IMR-90 (cell line): ENCODE measurements around the gene NEDD4L. TPM values are rescaled to one million over a fixed set of nuclear protein-coding genes. Genes with fewer than 3 reads are reported as not detected.

Experiments
- ATAC-seq: fragments of 200-7000 bp; cut with Tn5 transposase; 2 replicates; pipeline ENCODE4 v1.9.1; 2020; ENCODE audit warnings: low read depth, mild to moderate bottlenecking, moderate library complexity
- BruUV-seq: library from RNA; stranded (reverse); fragments of 400-500 nt; replicated peaks from 2 replicates; lab custom pipeline; 2021; lab: Mats Ljungman, UMichigan
- CTCF ChIA-PET: fragments of 300-600 bp; formaldehyde crosslinking; extraction: SDS; loops from one replicate; lab custom pipeline; 2021; ENCODE audit warnings: antibody characterized with exemption; lab: Yijun Ruan, JAX
- POLR2A ChIA-PET: fragments of 300-600 bp; sonication (Branson Sonifier 250); formaldehyde crosslinking; loops from one replicate; lab custom pipeline; 2022; ENCODE audit warnings: antibody characterized with exemption; ENCODE audit not compliant: unreplicated experiment; lab: Charles Lee
- DNase-seq: peaks from one replicate; pipeline ENCODE4 v3.0.0; 2013
- H2AFZ ChIP-seq: replicated peaks from 2 replicates; pipeline ENCODE3; 2013; ENCODE audit warnings: low read length, mild to moderate bottlenecking; ENCODE audit not compliant: poor library complexity
- H2AK5ac ChIP-seq: 2 replicates; pipeline ENCODE4 v1.6.1; 2013; ENCODE audit warnings: low read depth, low read length, inconsistent platforms
- H2AK9ac ChIP-seq: replicated peaks from 2 replicates; pipeline ENCODE3; 2013; ENCODE audit warnings: mild to moderate bottlenecking, low read depth, low read length, moderate library complexity; ENCODE audit not compliant: poor library complexity
- H2BK120ac ChIP-seq: 2 replicates; pipeline ENCODE4 v1.6.1; 2013; ENCODE audit warnings: low read depth, low read length, inconsistent platforms
- H2BK15ac ChIP-seq: 3 replicates; pipeline ENCODE4 v1.6.1; 2013; ENCODE audit warnings: low read depth, low read length, inconsistent platforms
- H2BK20ac ChIP-seq: 2 replicates; pipeline ENCODE4 v1.6.1; 2013; ENCODE audit warnings: low read depth, mild to moderate bottlenecking, inconsistent platforms, low read length, moderate library complexity
- H2BK5ac ChIP-seq: 2 replicates; pipeline ENCODE4 v1.6.1; 2013; ENCODE audit warnings: mild to moderate bottlenecking, low read depth, low read length, inconsistent platforms; ENCODE audit not compliant: poor library complexity, severe bottlenecking
- H3K14ac ChIP-seq: replicated peaks from 2 replicates; pipeline ENCODE4 v1.6.1; 2013; ENCODE audit warnings: low read depth, low read length, inconsistent platforms
- H3K18ac ChIP-seq: 2 replicates; pipeline ENCODE4 v1.6.1; 2013; ENCODE audit warnings: low read depth, low read length, control low read depth
- H3K23ac ChIP-seq: 2 replicates; pipeline ENCODE4 v1.6.1; 2013; ENCODE audit warnings: low read depth, low read length, inconsistent platforms
- H3K27ac ChIP-seq: 2 replicates; pipeline ENCODE4 v1.5.1; 2013; ENCODE audit warnings: mild to moderate bottlenecking, control low read depth, low read length; ENCODE audit not compliant: insufficient read depth
- H3K27me3 ChIP-seq: 2 replicates; pipeline ENCODE4 v1.6.1; 2013; ENCODE audit warnings: low read length; ENCODE audit not compliant: control insufficient read depth, insufficient read depth
- H3K36me3 ChIP-seq: 2 replicates; pipeline ENCODE4 v1.6.1; 2013; ENCODE audit warnings: low read length, mixed read lengths; ENCODE audit not compliant: control insufficient read depth, insufficient read depth
- H3K4ac ChIP-seq: 2 replicates; pipeline ENCODE4 v1.6.1; 2013; ENCODE audit warnings: low read depth, low read length, inconsistent platforms
- H3K4me1 ChIP-seq: 2 replicates; pipeline ENCODE4 v1.6.1; 2013; ENCODE audit warnings: low read length, mixed read lengths; ENCODE audit not compliant: control insufficient read depth, insufficient read depth
- H3K4me2 ChIP-seq: 2 replicates; pipeline ENCODE4 v1.6.1; 2013; ENCODE audit warnings: low read depth, mild to moderate bottlenecking, control low read depth, low read length, moderate library complexity
- H3K4me3 ChIP-seq: 2 replicates; pipeline ENCODE4 v1.5.1; 2013; ENCODE audit warnings: low read depth, mild to moderate bottlenecking, control low read depth, low read length, moderate library complexity; ENCODE audit not compliant: insufficient read depth
- H3K56ac ChIP-seq: 2 replicates; pipeline ENCODE4 v1.6.1; 2013; ENCODE audit warnings: low read length, inconsistent platforms; ENCODE audit not compliant: insufficient read depth; ENCODE audit errors: extremely low read depth
- H3K79me1 ChIP-seq, 2 experiments: 2 replicates each; pipeline ENCODE4 v1.6.1; 2013; ENCODE audit warnings: low read length in 2 of 2, inconsistent platforms in 1 of 2, low read depth in 1 of 2
- H3K9ac ChIP-seq: 2 replicates; pipeline ENCODE4 v1.6.1; 2013; ENCODE audit warnings: low read depth, low read length, control low read depth
- H3K9me1 ChIP-seq: 2 replicates; pipeline ENCODE4 v1.6.1; 2013; ENCODE audit warnings: low read length, inconsistent platforms; ENCODE audit not compliant: insufficient read depth
- H3K9me3 ChIP-seq: 2 replicates; pipeline ENCODE4 v1.6.1; 2013; ENCODE audit warnings: low read length; ENCODE audit not compliant: control insufficient read depth, insufficient read depth
- H4K20me1 ChIP-seq: 2 replicates; pipeline ENCODE4 v1.6.1; 2013; ENCODE audit warnings: low read length, inconsistent platforms; ENCODE audit not compliant: insufficient read depth
- H4K5ac ChIP-seq: 2 replicates; pipeline ENCODE4 v1.6.1; 2013; ENCODE audit warnings: mild to moderate bottlenecking, low read depth, low read length, control low read depth
- H4K8ac ChIP-seq, 2 experiments: 2 replicates each; pipeline ENCODE4 v1.6.1; 2013; ENCODE audit warnings: low read depth in 2 of 2, low read length in 2 of 2, control low read depth in 1 of 2, inconsistent platforms in 1 of 2
- H4K91ac ChIP-seq: 2 replicates; pipeline ENCODE4 v1.6.1; 2013; ENCODE audit warnings: low read depth, low read length, inconsistent platforms; ENCODE audit not compliant: insufficient read depth
- BHLHE40 ChIP-seq: fragments of 150-350 bp; IDR thresholded peaks from 2 replicates; pipeline ENCODE4 v1.6.1; 2016; ENCODE audit warnings: mild to moderate bottlenecking, low read depth, low read length
- FOS ChIP-seq: fragments of 150-350 bp; IDR thresholded peaks from 2 replicates; pipeline ENCODE4 v1.6.1; 2016; ENCODE audit warnings: low read depth, low read length
- MAFK ChIP-seq: IDR thresholded peaks from 2 replicates; pipeline ENCODE4 v1.6.1; 2012; ENCODE audit warnings: low read depth, low read length, improper control_type of control experiment
- MAZ ChIP-seq: IDR thresholded peaks from 2 replicates; pipeline ENCODE4 v1.6.1; 2012; ENCODE audit warnings: low read depth, mild to moderate bottlenecking, low read length, improper control_type of control experiment, moderate library complexity, borderline replicate concordance
- MXI1 ChIP-seq: IDR thresholded peaks from 2 replicates; pipeline ENCODE4 v1.6.1; 2012; ENCODE audit warnings: low read depth, mild to moderate bottlenecking, low read length, moderate library complexity, borderline replicate concordance
- RCOR1 ChIP-seq: IDR thresholded peaks from 2 replicates; pipeline ENCODE4 v1.6.1; 2012; ENCODE audit warnings: mild to moderate bottlenecking, low read length, improper control_type of control experiment; ENCODE audit not compliant: insufficient replicate concordance
- WGBS, 2 experiments: methylation state at CpG; one replicate each; pipeline versions ENCODE4 v1.1.5 to v1.1.7; 2013; ENCODE audit warnings: missing lambda C conversion rate in 2 of 2; ENCODE audit not compliant: insufficient read length in 1 of 2; ENCODE audit errors: extremely low coverage in 2 of 2; 5-methylcytosine and 5-hydroxymethylcytosine counted together
- dilution Hi-C: fragments of 300-500 bp; cut with HindIII; formaldehyde crosslinking; loops from one replicate; pipeline ENCODE4 v1.14.3; 2018; ENCODE audit warnings: low sequenced_read_pairs; ENCODE audit not compliant: unreplicated experiment
- in situ Hi-C: fragments of 300-500 bp; cut with MboI; formaldehyde crosslinking; loops from 3 replicates; pipeline ENCODE4 v1.14.3; 2019; ENCODE audit warnings: low sequenced_read_pairs, inconsistent platforms, mixed read lengths
- intact Hi-C: fragments of 100-400 bp; cut with micrococcal nuclease; formaldehyde crosslinking; loops from 2 replicates; pipeline ENCODE4 v1.10.0; 2022
- polyA plus RNA-seq, 3 experiments: library from polyadenylated mRNA; depleted of rRNA; stranded (reverse); fragments of >200 nt; gene quantifications; 2 replicates each; pipeline ENCODE4 v1.2.3, GENCODE V29; 2012; ENCODE audit warnings: low replicate concordance in 1 of 3
- total RNA-seq: library from RNA; depleted of rRNA; stranded (reverse); fragments of >200 nt; gene quantifications from 2 replicates; pipeline ENCODE4 v1.2.3, GENCODE V29; 2012
- TF ChIP-seq, protein P1 (sequence below): conservative IDR thresholded peaks from 2 replicates; pipeline ENCODE4 v1.5.1; 2012; ENCODE audit warnings: mild to moderate bottlenecking, low read depth, low read length, improper control_type of control experiment

NEDD4L gene
- total and polyA plus RNA-seq, 2 of the 4 experiments (the other 2 are of a cell fraction): 10.0 to 10.9 TPM

GRCh38 chr18:58319719-58320118, 275.7 kb downstream of the NEDD4L start:
- Histone ChIP-seq H3K4me1 (peaks cover 13% of the 10 kb centered on the region; the same call in 1 of the 2 replicates), H4K5ac (no peak overlapping the region), H4K91ac (no peak overlapping the region), H3K4me3 (no peak overlapping the region), H2BK20ac (no peak overlapping the region), H3K14ac (no peak overlapping the region), H2AFZ (no peak overlapping the region), H3K9ac (no peak overlapping the region), H3K9me1 (peaks cover 4% of the 10 kb centered on the region; the same call in 1 of the 2 replicates), H4K8ac (no peak overlapping the region), H3K27ac (no peak overlapping the region), H3K18ac (no peak overlapping the region), H2AK5ac (no peak overlapping the region), H3K23ac (no peak overlapping the region), H3K79me1 (no peaks in the 10 kb centered on the region), H4K20me1 (no peaks in the 10 kb centered on the region), H2BK5ac (no peak overlapping the region), H3K36me3 (no peaks in the 10 kb centered on the region), H2AK9ac (no peak overlapping the region), H3K27me3 (no peaks in the 10 kb centered on the region), H2BK120ac (no peak overlapping the region), H3K9me3 (no peaks in the 10 kb centered on the region), H2BK15ac (no peak overlapping the region), H3K4me2 (no peak overlapping the region), H3K4ac (no peak overlapping the region), H3K56ac (no peak overlapping the region)
- in situ Hi-C loops (no loop called here), intact Hi-C loops (loop anchor here (5.0 kb wide), 3 partner anchors 132 to 437 kb away; no protein-coding TSS in a partner anchor), dilution Hi-C loops (no loop called here)
- ChIA-PET POLR2A (no interaction called here), CTCF (interaction anchor here (1.3 kb wide), 1 partner anchor 184 kb away, joined by 3 read pairs; no protein-coding TSS in a partner anchor)
- no peak for DNase-seq
- no TSS peak for BruUV-seq
- no CpG with 5 or more reads among the region's 2 CpGs for WGBS, 2 experiments
- no peak for TF ChIP-seq MAFK
- no peak for TF ChIP-seq RCOR1
- TF ChIP-seq BHLHE40: no peak
- TF ChIP-seq, protein P1, sequence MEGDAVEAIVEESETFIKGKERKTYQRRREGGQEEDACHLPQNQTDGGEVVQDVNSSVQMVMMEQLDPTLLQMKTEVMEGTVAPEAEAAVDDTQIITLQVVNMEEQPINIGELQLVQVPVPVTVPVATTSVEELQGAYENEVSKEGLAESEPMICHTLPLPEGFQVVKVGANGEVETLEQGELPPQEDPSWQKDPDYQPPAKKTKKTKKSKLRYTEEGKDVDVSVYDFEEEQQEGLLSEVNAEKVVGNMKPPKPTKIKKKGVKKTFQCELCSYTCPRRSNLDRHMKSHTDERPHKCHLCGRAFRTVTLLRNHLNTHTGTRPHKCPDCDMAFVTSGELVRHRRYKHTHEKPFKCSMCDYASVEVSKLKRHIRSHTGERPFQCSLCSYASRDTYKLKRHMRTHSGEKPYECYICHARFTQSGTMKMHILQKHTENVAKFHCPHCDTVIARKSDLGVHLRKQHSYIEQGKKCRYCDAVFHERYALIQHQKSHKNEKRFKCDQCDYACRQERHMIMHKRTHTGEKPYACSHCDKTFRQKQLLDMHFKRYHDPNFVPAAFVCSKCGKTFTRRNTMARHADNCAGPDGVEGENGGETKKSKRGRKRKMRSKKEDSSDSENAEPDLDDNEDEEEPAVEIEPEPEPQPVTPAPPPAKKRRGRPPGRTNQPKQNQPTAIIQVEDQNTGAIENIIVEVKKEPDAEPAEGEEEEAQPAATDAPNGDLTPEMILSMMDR: no peak
- no peak for TF ChIP-seq MAZ
- no peak for TF ChIP-seq MXI1
- no peak for TF ChIP-seq FOS
- no peak for ATAC-seq
